Measurements from ENCODE around the gene TRA2B.
"Not testable (repeated sequence)": the region's sequence is repeated elsewhere in the genome, so short reads cannot be mapped to it uniquely, and the experiment has no call there.

TRA2B gene

DNA sequence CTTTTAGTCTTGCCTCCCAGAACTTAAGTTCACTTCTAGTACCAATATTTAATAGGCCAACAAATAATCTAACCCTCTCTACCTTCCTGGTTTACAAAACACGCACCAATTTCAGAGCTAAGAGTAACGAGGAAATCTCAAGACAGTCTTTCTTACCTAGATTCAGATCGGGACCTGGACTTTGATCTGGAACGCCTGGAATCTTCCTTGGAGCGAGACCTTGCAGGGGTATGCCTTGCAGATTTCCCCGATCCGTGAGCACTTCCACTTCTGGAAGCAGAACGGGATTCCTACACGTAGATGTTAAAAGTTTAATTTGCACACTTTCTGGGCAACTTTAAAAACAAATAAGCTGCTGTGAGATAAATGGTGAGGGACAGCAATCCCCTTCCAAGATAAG is 11.4 kb downstream of the TRA2B start:
- no peak for DNase-seq

DNA sequence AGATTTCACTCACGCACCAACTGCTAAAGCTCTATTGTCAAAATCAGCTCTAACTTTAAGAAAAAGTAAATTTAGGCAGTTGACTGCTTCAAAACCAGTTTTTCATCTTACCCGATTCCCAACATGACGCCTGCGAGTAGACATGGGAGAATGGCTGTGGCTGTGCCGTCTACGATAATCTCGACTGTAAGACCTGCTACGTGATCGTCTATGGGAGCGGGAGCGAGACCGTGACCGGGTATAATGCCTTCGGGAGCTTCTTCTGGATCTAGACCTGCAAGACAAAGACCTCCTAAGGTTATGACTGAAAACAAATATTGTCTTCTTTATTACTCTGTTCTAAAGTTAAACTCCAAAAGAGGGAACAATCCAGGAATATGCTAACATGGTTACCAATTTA is 12.5 kb downstream of the TRA2B start:
- DNase-seq = no peak

DNA sequence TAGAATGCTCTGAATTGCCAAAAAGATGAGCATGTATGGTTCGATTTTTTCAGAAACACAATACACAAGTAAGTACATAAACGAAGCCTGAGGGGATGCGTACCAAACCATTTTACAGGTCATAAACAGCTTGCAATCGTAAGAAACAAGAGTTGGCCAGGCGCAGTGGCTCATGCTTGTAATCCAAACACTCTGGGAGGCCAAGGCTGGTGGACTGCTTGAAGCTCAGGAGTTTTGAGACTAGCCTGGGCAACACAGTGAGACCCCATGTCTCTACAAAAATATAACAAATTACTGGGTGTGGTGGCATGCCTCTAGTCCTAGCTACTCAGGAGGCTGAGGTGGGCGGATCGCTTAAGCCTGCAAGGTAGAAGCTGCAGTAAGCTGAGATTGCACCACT is 13.4 kb downstream of the TRA2B start:
- DNase-seq = no peak

DNA sequence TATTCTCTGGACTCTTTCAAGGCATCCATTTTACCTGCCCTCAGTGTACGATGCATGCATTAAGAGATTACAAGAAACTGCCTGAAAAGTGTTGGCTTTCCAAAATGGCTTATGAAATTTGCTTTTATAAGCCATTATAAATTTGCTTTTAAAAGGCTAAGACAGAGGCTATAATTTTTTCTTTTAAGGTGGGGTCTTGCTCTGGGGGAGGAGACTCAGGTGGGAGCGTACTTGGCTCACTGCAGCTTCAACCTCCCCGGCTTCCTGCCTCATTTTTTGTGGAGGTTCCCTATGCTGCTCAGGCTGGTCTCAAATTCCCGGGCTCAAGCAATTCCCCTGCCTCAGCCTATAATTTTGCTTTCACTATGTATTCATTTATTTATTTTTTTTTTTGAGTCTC is 17.6 kb downstream of the TRA2B start:
- no peak for DNase-seq

DNA sequence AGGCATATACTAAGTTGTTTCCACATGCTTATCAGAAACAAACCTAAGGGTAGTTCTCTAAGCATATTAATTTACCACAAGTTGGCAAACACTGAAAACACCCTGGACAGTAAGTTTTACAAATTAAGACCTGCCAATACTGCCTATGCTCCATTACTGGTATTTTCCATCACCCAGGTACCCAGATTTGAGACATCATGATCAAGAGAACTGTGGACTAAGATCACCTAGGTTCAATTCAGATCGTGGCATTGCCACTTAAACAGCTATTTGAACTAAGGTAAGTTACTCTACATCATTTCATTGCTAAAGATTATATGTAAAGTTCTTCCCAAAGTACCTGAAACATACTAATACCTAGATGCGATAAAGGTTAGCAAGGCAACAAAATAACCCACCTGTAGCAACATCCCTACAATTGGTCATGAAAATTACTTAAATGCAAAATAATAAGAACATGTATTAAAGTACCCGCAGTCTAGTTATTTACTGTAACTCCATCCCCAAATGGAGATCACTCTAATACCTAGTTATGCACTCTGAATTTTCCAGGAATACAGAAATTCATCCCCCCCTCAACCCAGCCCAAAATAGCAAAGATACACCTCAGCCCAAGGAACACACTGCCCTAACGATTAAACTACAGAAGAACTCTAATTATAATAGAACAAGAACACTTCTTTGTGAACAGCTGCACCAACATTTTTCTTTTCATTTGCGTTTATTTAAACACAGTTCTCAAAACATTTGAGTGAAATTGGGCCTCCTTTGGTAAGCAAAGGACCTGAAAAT is 21.6 kb downstream of the TRA2B start:
- no peak for DNase-seq

DNA sequence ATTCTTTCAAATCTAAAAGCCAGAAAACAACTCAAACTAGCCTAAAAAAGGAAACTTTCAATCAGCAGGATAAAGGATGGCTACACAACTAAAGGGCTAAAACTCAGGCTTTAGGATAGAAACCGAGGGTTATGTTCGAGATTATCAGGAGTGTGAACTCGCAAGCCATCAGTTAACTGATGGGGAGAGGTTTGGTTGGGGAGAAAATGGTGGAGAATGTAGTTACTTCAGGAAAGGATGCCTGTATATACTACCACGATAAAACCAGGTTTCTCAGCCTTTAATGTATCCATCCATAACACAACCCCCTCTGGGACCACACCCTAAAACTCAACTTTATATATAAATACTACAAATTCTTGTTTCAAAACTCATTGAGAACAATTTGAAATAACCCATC is 22.2 kb downstream of the TRA2B start:
- no peak for DNase-seq

DNA sequence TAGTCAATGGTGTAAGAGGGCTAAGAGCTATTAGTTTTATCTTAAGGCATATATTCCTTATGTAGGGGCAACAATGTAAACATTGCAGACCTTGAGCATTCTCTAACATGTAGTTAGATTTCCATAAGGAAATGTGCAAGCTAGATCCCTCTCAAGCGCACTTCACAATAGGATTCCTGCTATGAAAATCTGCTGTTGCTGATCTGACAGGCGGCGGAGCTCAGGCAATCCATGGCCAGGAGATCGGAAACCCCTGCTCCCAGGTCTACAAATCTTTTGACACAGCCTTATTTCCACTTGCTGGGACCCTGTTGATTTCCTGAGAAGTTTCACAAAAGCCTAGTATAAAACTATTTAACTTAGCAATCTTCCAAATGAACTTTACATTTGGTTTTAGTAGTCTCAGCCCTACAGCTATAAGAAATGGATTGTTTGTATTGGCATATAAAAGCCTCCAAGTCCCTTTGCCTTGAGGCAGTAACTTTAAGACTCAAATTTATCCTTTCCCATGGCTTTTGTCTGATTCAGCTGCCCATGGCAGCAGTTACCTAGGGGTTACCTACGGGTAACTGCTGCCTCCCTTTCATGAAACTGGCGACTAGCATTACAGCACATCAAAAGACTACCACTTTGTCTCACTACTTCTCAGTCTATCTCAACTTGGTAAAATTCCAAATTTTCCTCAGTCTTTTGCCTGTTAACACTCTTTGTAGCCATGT is 22.7 kb downstream of the TRA2B start:
- no peak for DNase-seq

DNA sequence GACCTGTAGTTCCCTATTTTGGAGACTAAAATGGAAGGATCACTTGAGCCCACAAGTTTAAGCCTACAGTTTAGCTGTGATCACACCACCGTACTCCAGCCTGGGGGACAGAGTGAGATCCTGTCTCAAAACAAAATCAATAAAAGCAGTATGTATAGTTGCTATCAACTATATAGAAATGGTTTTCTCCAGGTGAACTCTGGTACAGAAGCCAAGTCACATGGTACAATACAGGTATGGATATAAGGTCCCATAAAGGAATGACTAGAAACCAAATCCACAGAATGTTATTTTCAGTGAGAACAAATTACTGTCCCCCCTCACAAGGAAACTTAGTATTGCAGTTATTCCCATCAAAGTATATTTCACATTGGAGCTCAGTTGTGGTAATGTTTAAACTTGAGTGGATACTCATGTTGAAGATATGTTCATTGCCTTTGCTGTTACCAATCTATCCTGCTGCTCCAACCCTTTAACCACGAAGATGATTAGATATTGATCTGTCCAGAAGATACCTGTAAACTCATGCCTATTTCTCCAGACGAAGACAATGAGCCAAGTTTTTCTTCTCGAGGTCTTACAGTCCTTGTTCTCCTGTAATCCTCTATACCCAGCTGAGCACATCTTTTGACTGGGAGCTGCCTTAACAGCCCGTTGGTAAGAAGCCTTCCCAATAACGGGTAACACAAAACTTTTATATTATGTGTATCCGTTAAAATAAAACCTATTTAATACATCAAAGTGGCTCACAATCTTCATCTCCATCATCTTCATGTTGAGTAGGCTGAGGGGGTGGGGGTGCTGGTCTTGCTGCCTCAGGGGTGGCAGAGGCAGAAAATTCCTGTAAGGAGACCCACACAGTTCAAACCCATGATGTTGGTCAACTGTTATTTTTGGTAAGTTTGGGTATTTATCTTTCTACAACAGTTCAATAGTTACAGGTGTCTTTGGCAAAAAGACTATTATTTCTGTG is 24.6 kb downstream of the TRA2B start:
- no peak for DNase-seq

DNA sequence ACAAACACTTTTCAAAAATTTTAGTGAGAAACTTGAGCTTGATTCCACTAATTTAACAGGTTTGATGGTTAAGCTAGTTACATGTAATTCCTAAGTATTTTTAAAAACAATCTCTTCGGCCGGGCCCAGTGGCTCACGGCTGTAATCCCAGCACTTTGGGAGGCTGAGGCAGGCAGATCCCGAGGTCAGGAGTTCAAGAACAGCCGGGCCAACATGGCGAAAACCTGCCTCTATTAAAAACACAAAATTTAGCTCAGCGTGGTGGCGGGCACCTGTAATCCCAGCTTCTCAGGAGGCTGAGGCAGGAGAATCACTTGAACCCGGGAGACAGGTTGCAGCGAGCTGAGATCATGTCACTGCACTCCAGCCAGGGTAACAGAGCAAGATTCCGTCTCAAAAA is 25.3 kb downstream of the TRA2B start:
- DNase-seq = no peak

DNA sequence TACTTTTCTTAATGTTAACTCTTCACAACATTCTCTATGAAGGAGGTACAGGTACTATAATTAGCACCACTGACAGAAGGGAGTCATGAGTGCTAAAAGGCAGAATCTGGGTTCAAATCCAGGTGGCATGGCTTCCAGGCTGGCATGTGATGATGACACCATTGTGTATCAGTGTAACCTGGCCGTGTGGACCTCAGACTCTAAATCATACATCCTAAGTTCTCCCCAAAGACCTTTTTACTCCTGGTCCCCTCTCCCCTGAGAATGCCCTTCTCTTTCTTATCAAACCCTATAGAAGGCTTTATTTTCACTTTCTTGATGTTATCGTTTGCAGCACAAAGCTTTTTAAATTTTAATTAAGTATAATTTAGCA is 26.8 kb downstream of the TRA2B start:
- DNase-seq = not testable (repeated sequence)

DNA sequence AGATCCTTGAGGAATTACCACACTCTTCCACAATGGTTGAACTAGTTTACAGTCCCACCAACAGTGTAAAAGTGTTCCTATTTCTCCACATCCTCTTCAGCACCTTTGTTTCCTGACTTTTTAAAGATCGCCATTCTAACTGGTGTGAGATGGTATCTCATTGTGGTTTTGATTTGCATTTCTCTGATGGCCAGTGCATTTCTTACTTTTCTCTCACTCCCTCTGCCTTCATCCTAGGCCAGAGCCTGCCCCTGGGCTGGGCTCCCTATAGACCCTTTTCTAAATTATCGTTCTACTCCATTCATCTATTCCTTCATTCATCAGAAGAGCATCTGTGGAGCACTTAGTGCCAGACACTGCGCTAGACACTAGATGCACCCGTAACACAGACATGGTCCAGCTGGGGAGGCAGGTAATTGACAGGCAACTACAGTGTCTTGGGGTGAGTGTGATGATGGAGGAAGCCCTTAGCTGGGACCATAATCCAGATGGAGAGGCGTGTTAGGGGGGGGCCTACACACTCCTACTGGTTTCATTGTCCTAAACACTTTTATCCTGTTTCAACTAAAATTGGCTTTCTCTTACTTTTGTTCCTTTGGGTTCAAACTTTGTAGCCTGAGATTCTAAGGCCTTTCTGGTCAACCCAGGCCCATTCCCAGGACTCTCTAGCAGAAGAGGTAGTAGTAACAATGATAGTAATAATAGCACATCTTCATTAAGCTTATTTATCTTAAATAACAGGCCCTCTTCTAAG is 27.3 kb downstream of the TRA2B start:
- DNase-seq = not testable (repeated sequence)

DNA sequence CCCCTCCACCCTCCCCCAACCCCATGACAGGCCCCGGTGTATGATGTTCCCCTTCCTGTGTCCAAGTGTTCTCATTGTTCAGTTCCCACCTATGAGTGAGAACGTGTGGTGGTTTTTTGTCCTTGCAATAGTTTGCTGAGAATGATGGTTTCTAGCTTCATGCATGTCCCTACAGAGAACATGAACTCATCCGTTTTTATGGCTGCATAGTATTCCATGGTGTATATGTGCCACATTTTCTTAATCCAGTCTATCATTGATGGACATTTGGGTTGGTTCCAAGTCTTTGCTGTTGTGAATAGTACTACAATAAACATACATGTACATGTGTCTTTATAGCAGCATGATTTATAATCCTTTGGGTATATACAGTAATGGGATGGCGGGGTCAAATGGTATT is 27.9 kb downstream of the TRA2B start:
- DNase-seq = not testable (repeated sequence)

DNA sequence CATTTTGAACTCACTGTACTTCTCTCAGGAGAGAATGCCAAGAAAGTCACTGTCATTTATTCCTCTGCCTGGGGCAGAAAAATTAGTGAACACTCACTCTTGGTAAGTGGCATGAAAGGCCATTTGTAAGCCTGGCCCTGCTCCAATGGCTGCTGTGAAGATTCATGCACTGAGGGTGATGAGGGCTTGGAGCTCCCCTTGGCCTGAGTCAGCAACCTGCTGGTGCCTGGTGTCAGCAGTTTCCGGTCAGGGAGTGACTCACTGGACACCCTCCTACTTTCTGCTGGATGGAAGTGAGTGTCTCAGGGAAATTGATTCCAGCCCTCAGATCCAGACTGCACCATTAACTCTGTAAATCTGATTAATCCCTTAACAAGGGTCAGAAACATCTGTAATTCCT is 37.6 kb downstream of the TRA2B start:
- DNase-seq = no peak

DNA sequence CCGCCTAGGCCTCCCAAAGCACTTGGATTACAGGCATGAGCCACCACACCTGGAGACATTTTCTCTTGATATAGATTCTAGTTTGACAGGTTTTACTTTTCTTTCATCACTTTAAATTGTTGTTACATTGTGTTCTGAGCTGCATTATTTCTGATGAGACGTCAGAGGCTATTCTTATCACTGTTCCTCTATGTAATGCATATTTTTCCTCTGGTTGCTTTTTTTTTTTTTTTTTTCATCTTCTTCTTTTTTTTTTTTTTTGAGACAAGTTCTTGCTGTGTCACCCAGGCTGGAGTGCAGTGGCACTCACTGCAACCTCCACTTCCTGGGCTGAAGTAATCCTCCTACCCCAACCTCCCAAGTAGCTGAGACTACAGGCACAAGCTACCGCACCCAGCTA is 41.2 kb downstream of the TRA2B start:
- no peak for DNase-seq

DNA sequence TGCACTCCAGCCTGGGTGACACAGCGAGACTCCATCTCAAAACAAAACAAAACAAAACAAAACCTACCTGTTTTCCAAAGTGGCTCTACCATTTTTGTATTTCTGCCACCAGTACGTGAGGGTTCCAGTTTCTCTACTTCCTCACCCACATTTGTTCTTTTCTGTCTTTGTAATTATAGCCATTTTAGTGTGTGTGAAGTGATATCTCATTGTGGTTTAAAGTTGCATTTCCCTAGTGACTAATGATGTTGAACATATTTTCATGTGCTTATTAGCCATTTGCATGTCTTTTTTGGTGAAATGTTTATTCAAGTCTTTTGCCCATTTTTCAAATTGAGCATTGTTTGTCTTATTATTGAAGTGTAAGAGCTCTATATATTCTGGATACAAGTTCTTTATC is 50.7 kb downstream of the TRA2B start:
- DNase-seq = no peak

DNA sequence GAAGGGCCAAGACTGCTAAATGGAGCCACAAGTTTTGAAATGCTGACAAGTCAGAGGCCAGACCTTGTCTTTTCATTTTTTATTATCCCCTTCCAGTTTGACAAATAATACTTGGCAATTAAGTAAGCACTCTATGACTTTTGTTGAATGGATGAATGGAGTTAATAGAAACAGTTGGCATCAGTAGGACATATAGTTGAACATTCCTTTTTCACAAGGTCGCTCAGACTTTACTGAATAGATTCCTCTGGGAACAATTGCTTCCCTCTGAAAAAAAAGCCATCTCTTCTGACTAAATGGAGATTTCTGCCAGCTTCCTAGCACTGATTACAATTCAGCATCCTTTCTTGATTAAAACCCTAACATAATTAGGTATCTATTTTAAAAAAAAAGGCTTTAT is 53.2 kb downstream of the TRA2B start:
- no peak for DNase-seq

DNA sequence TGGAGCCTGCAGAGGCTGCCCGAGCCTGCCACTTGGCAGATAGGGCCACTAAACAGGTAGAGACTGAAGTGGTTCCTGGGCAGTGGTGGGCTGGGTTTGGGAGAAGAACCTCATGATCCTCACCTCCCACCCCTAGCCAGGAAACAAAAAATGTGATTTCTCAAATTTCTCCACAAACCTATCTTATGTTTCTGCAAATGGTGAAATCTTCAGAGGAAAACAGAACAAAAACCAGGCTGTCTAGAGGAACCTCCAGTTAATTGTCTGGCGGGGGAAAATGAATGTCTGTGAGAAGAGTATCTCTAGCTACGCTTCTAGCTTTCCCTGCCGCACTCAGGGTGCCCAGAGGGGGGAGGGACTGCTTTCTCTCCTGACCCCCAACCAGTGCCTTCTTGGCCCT is 55.9 kb downstream of the TRA2B start:
- no peak for DNase-seq

DNA sequence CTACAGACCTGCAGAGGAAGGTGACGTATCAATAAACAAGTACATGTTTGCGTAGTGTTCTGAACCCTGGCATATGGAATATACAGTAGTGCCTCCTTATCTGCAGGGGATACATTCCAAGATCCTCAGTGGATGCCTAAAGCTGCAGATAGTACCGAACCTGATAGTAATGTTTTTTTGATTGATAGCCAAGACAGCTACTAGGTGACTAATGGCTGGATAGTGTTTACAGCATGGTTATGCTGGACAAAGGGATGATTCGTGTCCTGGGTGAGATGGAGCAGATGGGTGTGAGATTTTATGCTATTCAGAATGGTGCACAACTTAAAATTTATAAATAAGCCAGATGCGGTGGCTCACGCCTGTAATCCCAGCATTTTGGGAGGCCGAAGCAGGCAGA is 57.2 kb downstream of the TRA2B start:
- DNase-seq = no peak

DNA sequence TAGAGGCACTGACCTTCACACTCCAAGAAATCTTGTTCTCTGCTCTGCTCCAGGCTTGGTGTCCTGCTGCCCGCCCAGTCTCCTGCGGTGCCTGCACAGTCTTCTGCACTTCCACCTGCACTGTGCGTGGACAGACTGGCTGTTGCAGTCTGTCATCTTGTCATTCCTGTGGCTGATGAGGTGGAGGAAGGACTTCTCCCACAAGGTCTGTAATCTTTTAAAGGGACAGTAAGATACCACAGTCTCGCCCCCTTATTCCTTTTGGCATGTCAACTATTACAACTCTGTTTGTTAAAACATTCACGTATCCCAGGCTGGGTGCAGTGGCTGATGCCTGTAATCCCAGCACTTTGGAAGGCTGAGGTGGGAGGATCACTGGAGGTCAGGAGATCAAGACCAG is 58.9 kb downstream of the TRA2B start:
- no peak for DNase-seq

DNA sequence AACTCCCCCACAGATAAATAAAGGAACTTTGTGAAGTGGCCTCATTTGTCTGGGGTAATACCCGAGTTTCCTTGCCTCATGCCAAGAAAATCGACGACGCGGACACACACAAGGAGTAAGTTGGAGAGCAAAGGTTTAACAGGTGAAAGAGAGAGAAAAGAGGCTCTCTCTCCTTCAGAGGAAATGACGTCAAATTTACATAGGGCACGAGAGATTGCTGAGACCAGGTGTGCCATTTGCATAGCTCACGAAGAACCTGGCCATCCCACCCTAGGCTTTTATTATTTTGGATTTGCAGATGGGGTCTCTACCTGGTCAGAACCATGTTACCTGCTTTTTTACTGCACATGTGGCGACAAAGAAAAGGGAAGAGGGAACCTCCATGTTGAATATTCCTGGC is 63.7 kb downstream of the TRA2B start:
- DNase-seq = no peak

DNA sequence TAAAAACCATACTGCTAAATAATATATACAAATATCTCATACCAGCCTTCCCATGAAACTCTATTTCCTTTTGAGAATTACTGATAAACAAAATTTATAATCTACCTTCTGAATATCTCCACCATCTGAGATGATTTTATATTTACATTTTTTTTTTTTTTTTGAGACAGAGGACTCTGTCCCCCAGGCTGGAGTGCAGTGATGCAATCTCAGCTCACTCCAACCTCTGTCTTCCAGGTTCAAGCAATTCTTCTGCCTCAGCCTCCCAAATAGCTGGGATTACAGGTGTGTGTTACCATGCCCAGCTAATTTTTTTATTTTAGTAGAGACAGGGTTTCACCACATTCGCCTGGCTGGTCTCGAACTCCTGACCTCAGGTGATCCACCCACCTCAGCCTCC is 70.2 kb downstream of the TRA2B start:
- DNase-seq = no peak

DNA sequence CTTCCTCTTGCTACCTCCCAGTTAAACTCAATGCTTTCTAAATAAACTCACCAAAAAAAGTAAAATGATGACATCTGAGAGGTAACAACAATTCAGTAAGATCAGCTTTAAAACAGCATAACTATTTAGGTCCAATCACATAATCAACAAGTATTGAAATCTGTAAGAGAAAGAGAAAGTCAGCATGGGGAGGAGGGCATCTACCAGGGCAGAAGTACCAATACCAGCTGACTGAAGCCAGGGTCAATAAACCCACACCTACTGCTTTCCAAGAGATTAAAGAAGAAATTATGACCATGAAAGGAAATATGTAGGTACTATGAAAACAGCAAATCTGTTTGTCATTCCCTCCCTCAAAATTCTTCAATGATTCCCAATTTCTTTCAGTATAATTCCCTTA is 70.8 kb downstream of the TRA2B start:
- no peak for DNase-seq

DNA sequence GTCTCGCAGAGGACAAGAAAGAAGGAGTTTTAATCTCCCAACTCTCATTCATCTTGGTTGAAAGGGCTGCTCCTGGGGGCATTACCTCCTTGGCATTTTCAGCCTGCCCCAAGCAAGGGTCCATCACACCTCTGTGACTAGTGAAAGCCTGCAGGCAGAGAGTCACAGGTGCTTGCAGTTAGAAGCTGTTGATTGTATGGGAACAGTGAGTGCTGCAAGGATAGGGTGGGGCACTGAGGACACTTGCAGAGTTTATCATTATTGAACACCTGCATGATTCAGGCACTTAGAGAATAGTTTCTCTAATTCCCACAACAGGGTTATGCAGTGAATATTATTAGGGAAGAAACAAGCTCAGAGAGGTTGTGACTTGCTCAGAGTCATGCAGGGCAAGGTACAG is 71.3 kb downstream of the TRA2B start:
- no peak for DNase-seq
